CD4-positive, alpha-beta T cell treated with Interleukin-12 subunit alpha and Interleukin-12 subunit beta, for 1 hour (primary cell): ENCODE results near the gene CPED1.
"Not testable (repeated sequence)": the region's sequence is repeated elsewhere in the genome, so short reads cannot be mapped to it uniquely, and the experiment has no call there.

Experiments
- DNase-seq: peaks from one replicate; pipeline ENCODE4 v3.0.0-alpha.2; 2020

The CPED1 gene

DNA sequence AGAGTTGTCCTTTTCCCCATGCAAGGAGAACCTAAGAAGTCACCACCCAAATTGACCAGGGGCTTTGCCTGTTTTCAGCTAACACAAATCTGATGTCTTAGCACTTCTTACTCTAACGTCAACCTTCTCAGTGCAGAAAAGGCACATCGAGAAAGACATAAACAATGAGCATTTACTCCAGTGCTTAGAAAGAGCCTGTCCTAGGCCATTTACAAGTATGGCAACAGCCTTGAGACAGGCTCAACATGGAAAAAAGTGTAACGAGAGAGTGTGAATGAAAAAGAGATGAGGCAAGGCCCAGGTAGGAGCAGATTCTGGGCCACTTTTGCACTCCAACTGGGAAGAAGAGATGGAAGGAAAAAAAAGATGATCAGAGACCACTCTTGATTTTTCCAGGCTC lies 54.4 kb downstream of the CPED1 start:
- DNase-seq = no peak

DNA sequence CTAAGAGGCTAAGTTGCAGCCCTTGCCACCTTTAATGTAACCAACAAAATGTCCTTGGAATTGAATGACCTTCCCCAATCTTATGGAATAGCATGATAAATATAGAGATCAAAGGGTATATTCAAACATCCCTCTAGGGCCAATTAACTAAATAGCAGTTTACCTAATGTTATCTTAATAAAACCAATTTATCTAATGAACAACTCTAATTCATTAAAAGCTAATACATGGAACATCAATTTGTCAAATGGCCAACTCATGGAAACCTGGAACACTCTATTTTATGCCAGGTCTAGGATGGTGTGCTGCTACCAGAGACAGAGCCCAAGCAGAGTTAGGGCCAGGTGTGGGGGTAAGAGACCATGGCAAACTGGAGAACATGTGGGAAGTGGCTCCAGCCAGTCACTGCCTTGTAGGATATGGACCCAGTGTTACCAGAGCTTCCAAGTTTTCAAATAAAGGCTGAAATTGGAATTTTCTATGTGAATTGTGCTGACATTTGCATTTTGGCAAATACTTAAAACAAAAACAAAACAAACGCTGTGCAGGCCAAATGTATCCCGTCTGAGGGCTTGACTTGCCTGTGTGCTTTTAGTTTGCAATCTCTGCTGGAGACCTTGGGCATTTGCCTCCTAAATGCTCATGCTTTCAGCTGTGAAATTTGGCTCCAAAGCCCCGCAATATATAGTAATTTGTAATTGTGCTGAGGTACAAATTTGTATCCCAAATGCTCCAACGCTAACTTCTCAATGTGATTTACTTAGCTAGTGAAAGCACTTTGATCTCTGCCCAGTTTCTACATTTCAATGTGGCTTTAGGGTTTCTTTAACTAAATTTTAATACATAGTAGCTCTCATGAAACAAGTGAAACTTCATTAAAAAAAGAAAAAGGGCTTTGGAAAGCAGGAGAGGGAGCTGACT lies 55.1 kb downstream of the CPED1 start:
- DNase-seq = no peak

DNA sequence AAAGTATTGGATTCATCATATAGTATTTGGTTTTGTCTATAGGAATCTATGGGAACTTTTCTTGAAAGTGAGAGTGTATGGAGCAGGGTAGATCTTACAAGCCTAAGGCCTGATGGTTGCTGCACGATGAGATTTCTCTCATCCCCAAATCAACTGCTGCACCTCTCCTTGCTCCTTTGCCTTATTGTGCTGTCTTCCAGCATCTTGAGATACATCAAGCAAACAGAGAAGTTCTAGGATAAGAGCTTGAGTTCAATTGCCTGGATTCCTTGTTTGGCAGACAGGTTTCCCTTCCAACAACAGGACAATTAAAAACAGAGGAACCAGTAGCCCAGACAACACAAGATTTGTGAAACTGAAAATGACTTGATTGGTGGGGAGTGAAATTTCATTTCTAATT lies 56.6 kb downstream of the CPED1 start:
- no peak for DNase-seq

DNA sequence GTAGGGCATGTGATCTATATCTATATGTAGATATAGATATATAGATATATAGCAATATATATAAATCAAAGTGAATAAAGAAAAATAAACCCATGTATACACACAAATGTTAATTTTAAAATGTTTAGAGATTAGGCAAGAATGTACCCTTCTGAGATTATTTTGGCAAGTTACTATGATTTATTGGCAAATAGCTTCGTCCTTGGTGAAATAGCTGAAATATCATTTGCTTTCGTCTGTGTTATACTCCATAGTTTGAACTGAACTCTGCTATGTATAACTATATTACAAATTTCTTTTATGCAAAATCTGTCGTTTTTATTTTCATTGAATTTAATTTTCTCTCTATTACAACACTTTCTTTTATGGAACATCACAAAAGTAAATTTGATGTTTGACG lies 57.5 kb downstream of the CPED1 start:
- no peak for DNase-seq

DNA sequence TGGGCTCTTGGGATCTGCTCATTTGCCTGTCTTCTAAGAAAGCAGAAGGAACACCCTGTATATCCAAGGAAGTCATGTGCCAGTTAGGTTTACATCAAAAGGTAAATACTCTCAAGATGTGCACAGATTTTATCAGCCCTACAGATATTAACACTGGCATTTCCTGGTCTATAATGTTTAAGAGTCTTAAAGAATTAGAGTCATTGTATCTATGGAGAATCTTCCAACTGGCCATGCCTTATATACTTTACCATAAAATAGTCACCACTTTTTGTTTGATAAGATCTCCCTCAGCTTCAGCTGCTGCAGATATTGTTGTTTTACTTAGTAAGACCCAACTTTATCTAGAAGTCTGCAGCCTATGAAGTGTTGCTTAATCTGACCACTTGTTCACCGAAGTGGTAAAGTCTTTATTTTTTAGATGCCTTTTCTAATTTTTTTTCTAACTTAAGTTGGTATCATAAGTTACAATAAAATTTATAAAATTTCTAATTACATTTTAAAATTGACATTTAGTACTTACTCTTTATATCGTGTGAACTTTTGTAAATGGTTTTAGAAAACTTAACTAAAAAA lies 58.5 kb downstream of the CPED1 start:
- no peak for DNase-seq

DNA sequence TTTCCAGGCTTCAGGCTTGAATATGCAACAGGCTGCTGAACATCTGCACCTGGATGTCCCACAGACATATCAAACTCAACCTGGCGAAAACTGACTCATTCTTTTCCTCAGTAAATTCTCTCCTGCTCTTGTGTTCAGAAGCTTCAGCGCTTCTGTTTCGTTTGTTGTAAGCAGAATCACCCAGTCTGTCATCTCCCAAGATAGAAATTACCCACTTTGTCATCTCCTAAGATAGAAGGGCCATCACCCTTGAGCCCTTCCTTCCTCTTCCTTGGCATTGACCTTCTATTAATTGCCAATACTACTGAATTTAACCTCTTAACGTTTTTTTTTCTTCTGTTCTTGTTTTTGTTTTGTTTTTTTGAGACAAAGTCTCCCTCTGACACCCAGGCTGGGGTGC lies 59.7 kb downstream of the CPED1 start:
- DNase-seq = no peak

DNA sequence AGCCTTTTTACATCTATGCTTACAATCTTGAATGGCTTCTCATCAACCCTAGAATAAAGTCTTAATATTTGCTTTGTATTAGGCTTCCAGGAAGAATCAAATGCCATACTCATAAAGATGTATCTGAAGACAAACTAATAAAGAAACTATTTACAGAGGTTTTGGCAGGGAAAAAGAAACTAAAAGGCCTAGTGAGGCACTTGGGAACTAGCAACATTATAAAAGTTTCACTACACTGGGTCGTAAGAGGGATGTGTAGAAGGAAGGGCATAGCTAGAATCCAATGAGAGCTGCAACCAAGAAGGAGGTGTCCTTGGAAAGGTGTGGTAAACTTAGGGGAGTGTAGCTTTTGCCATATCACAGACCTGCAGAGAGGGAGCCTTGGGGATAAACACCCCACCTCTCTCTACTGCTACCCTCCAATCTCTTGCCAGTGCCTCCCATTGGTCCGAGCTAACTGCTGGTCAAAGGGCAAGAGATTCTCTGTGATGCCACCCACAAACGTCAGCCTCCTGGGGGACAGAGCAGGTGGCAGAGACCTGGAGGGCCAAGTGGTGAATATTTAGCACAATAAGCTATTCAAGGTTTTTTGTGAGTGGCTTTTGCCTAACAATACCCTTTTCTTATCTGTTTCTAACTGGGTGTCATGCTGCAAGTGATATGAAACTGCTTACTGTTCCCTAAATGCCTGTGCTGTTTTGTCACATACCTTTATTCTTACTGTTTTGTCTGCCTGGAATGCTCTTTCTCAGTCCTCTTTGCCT lies 60.7 kb downstream of the CPED1 start:
- DNase-seq = no peak

DNA sequence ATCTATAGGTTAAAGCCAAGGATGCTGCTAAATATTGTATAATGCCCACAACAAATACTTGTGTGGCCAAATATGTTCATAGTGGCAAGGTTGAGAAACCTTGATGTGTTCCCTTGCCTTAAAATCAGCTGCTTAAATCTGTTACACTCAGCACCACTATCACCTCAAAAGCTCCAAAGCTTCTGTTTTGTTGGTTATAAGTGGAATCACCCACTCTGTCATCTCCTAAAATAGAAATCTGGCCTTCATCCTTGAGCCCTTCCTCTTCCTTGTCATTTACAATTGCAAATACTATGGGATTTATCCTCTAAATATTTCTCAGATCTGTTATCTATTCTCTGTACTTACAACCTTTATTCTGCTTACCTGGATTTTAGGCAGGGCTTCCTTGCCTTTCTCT lies 61.4 kb downstream of the CPED1 start:
- no peak for DNase-seq

DNA sequence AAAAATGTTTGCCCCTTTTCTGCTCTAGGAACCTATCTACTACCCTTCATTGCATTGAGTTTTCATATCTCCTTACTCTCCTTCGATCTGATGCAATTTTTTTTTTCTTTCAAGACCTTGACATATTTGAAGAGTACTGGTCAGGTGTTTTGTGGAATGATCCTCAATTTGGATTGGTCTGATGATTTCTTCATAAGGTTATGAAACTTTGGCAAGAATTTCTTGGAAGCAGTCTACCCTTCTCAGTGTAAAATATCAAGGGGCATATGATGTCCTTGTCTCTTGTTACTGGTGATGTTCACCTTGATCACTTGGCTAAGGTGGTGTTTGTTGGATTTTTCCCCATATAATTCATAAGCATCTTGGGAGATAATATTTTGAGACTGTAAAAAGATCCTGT lies 64.7 kb downstream of the CPED1 start:
- DNase-seq = no peak

DNA sequence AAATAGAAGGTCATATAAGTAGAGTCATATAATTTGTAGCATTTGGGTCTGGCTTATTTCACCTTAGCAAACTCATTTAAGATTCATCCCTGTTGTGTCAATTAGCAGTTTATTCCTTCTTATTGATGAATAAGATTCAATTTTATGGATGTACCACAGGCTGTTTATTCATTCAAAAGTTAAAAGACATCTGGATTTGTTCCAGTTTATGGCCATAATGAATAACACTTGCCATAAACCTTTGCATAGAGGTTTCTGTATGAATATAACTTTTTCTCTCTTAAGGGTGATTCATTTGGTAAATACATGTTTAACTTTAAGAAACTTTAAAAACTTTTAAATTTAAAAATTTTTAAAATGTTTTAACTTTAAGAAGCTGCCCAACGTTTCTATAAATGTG lies 66.4 kb downstream of the CPED1 start:
- DNase-seq = no peak

DNA sequence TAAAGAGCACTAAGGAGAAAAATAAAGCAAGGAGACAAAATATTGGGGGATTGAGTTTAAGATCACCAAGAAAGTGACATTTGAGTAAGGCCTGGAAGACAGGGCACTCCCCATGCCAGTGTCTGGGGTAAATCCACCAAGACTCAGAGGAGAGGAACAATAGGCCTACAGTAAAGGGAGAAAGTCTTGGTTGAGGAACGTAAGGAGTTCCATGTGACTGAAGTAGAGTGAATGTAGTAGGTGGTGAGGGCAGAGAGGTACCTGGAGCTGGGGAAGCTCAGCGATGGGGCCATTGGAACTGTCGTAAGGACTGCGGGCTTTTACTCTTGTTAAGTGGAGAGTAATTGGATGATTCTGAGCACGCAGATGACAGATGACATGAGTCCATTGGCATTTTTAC lies 69.4 kb downstream of the CPED1 start:
- DNase-seq = no peak

DNA sequence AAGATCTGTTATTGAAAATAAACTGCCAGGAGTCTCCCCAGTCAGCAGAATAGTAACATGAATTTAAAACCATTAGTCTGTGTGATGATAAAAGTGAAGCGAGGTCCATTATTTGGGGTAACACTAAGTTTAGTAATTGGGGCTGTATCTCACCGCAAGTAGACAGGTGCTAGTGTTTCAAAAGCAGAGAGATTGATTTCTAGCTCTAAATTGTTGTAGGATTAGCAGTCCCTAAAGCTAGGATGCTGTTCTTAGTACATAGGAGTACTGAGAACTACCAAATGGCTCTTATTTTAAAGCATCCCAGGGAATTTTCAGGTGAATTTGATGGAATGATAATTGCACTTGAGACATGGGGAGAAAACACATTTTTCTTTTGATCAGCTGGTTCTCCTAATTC lies 70.5 kb downstream of the CPED1 start:
- no peak for DNase-seq

DNA sequence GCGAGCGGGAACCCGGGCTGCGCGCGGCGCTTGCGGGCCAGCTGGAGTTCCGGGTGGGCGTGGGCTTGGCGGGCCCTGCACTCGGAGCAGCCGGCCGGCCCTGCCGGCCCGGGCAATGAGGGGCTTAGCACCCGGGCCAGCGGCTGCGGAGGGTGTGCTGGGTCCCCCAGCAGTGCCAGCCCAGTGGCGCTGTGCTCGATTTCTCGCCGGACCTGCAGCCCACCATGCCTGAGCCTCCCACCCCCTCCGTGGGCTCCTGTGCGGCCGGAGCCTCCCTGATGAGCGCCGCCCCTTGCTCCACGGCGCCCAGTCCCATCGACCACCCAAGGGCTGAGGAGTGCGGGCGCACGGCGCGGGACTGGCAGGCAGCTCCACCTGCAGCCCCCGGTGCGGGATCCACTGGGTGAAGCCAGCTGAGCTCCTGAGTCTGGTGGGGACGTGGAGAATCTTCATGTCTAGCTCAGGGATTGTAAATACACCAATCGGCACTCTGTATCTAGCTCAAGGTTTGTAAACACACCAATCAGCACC lies 71.5 kb downstream of the CPED1 start:
- not testable (repeated sequence) for DNase-seq

DNA sequence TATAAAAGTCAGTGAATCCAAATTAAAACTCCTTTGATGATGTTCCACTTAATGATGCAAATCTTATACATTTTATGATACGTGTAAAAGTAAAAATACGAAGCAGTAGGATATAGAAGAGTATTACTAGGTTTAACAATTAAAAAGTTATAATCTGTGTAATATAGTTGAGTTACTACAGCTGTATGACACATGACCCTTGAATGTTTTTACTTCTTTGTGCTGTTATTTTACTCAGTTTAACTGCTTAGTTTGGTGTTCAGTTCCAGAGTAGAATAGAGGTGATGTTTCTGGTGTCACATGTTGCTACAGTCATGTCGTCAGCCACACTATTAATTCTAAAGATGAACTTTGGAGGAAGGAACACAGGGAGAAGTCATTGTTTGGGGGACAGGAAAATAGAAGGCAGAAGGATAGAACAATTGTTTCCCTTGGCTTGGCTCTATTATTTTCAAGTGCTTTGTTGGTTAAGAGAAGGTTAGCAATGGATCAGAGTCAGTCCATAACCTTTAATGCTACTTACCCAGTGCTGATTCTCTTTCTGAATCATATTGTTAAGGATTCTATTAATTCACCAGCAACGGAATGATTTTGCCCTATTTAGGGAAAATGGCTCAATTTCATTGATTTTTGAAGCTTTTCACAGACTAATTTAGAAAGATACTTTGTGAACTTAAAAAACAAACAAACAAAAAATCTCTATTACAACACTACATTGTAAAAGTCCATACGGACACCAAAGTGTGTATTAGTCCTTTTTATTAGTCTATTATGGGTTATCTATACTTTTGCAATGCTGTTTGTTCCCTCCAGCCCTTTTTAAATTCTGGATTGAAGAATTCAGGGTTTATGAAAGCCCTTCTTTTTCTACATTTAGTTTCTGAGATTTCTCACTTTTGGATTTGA lies 73.4 kb downstream of the CPED1 start:
- DNase-seq = no peak

DNA sequence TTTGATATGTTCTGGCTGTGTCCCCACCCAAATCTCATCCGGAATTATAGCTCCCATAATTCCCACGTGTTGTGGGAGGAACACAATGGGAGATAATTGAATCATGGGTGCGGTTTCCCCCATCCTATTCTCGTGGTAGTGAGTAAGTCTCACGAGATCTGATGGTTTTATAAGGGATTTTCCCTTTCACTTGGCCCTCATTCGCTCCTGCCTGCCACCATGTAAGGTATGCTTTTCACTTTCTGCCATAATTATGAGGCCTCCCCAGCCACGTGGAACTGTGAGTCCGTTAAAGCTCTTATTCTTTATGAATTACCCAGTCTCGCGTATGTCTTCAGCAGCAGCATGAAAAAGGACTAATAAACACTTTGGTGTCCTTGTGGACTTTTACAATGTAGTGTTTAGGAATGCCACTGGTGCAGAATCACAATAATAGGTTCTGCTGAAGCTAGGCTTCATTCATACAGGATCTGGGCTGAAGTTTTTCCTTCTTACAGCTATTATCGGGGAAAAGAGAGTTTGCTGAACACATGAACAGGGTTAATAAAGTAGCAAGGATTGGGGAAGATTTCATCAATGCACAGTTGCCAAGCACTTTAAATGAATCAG lies 74.3 kb downstream of the CPED1 start:
- DNase-seq = no peak

DNA sequence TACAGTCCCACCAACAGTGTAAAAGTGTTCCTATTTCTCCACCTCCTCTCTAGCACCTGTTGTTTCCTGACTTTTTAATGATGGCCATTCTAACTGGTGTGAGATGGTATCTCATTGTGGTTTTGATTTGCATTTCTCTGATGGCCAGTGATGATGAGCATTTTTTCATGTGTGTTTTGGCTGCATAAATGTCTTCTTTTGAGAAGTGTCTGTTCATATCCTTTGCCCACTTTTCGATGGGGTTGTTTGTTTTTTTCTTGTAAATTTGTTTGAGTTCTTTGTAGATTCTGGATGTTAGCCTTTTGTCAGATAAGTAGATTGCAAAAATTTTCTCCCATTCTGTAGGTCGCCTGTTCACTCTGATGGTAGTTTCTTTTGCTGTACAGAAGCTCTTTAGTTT lies 79.2 kb downstream of the CPED1 start:
- not testable (repeated sequence) for DNase-seq

DNA sequence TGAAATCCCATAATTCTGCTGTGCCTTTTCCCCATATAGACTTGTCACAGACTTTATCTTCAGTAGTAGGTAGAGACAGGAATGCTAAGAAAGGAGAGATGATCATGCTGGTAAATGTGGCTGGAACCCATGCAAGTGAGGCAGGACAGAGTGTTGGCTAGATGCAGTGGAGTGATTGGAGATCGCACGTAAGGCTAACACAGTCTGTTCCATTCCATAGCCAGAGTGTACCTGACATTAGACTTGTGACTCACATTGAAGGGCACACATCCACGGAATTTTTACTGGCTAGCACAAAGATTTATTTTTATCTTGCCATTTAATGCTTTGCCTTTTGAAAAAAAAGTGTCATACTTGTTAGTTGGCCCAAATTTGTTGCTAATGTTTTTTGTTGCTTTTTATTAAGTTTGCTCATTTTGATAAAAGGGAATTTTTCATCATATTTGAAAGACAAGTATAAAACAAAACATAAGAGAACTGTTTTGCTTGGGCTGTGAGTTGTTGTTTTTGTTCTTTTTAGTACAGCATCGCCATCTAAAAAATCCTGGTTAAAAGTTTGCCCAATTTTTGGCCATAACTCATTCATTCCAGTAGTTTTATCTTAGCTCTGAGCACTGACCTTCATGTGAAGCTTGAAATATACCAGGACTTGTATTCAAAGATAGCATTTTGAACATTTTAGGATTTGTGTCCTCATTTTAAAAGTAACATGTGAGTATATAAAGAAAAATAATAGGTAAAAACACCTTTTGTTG lies 81.0 kb downstream of the CPED1 start:
- no peak for DNase-seq

DNA sequence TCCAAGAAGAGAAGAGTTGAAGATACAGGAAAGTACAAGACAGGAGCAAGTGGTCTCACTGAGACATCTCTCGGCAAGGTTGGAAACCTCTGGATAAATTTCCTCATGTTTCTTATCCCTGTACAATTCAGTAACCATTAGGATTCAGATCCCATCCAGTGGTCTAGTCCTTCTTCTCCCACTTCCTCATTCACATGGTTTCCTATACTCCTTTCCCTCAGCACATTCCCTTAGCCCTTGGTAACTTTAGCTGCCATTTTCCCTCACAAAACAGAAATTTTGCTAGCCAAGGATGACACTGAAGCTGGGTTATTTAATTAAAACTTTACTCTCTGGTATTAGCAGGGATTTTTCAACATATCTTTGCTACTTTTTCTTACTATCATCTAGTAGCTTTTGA lies 82.6 kb downstream of the CPED1 start:
- DNase-seq = no peak

DNA sequence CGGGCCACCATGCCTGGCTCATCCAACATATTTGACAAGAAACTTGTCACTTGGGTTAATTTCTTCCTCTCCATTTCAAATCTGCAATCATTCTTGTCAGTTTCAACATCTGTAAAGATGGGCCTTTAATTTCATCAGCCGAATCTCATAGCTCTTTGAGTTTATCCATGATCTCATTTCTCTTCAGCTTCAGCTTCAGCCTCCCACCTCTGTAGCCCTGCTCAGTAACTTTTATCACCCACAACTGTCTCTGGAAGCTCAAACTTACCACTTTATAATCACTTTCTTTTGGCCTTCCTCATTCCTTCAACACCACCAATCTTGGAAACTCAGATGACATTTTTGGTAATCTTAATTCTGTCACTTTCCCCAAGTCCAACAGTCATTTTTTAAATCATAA lies 83.2 kb downstream of the CPED1 start:
- no peak for DNase-seq

DNA sequence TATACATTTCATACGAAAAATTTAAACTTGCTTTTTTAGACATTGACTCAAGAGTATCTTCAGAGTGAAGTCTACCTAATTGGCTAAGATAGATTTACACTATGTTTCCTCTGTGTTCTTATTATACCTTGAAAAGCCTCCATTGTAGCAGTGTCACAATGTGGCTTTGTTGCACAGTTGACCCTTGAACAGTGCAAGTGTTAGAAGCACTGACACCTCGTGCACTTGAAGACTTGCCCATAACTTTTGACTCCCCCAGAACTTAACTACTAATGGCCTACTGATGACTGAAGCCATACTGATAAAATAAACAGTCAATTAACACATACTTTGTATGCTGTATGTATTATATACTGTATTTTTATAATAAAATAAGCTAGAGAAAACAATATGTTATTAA lies 84.3 kb downstream of the CPED1 start:
- DNase-seq = no peak

DNA sequence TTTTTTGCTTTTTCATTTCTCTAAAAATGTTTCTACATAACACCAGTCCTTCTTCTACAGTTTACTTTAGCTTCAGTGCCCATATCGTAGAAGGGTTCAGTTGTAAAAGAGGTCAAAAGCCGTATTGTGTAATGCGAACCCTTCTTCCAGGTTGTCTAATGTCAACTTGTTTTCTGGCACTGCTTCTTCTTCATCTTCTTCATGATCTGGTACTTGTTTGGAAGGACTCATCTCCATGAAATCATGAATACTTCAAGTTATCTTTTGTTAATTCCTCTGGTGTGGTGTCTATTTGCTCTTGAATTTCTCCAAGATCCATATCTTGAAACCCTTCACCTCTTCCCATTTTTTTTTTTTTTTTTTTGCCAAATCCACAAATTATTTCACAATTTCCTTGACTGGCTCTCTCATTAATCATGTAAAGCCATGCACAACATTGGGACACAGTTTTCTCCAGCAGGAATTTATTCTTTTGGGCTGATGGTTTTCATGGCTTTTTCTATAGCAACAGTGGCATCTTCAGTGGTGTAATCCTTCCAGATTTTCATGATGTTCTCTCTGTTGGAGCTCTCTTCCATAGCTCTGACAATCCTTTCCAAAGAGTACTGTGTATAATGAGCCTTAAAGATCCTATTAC lies 85.1 kb downstream of the CPED1 start:
- DNase-seq = no peak
